Muscle layer of duodenum (tissue), 2 donors: ENCODE results near the gene FYB1.
"Not testable (repeated sequence)": the region's sequence is repeated elsewhere in the genome, so short reads cannot be mapped to it uniquely, and the experiment has no call there.

Experiments
- H3K27ac ChIP-seq: one replicate; pipeline ENCODE4 v1.7.0; 2013; ENCODE audit warnings: mild to moderate bottlenecking, low read length
- H3K27me3 ChIP-seq: one replicate; pipeline ENCODE4 v1.7.0; 2013; ENCODE audit warnings: low read depth, mild to moderate bottlenecking, control low read depth, low read length
- H3K36me3 ChIP-seq, 2 donors: one replicate each; pipeline ENCODE4 v1.7.0; 2013; ENCODE audit warnings: low read length in 2 of 2, control low read depth in 1 of 2, mild to moderate bottlenecking in 1 of 2; ENCODE audit not compliant: insufficient read depth in 2 of 2, control insufficient read depth in 1 of 2
- H3K4me1 ChIP-seq, 2 donors: one replicate each; pipeline ENCODE4 v1.7.0; 2013; ENCODE audit warnings: low read length in 2 of 2, mild to moderate bottlenecking in 2 of 2, control low read depth in 1 of 2, moderate library complexity in 1 of 2; ENCODE audit not compliant: insufficient read depth in 2 of 2, control insufficient read depth in 1 of 2
- H3K4me3 ChIP-seq, 2 donors: one replicate each; pipeline ENCODE4 v1.7.0; 2013; ENCODE audit warnings: low read length in 2 of 2, low read depth in 1 of 2, mild to moderate bottlenecking in 1 of 2
- H3K9me3 ChIP-seq, 2 donors: one replicate each; pipeline ENCODE4 v1.7.0; 2013; ENCODE audit warnings: low read length in 2 of 2, control low read depth in 1 of 2, mild to moderate bottlenecking in 1 of 2; ENCODE audit not compliant: control insufficient read depth in 1 of 2
- donor health status: healthy.

The FYB1 gene

GRCh38 chr5:39192450-39193160, 26.8 kb downstream of the FYB1 start:
- H3K36me3 ChIP-seq = no peaks in the 10 kb centered on the region
- no peak overlapping the region for H3K27ac ChIP-seq
- H3K9me3 ChIP-seq = no peaks in the 10 kb centered on the region
- no peaks in the 10 kb centered on the region for H3K27me3 ChIP-seq
- H3K4me1 ChIP-seq = no peaks in the 10 kb centered on the region
- no peak overlapping the region for H3K4me3 ChIP-seq

DNA sequence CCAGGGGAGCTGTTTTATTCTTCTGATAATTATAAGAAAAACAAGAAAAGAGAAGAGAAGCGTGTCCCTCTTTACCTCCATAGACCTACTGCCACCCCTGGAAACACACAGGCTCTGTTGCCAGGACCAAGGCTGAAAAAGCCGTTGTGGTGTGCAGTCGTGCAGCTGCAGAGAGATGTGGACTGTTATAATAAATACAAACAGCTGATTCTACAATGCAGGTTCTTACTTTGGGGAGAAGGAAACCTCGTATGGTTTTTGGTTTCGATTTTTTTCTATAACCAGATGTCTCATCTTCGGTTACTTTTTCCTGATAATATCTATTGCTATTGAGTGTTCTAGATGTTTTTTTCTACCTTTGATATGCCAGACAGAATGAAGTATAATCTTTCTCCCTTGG, 28.1 kb downstream of the FYB1 start:
- no peak overlapping the region for H3K27ac ChIP-seq
- no peak overlapping the region for H3K4me3 ChIP-seq
- no peaks in the 10 kb centered on the region for H3K36me3 ChIP-seq
- no peaks in the 10 kb centered on the region for H3K9me3 ChIP-seq
- no peaks in the 10 kb centered on the region for H3K27me3 ChIP-seq
- no peaks in the 10 kb centered on the region for H3K4me1 ChIP-seq

GRCh38 chr5:39190311-39191102, 28.9 kb downstream of the FYB1 start:
- no peaks in the 10 kb centered on the region for H3K4me1 ChIP-seq
- H3K27ac ChIP-seq = no peak overlapping the region

DNA sequence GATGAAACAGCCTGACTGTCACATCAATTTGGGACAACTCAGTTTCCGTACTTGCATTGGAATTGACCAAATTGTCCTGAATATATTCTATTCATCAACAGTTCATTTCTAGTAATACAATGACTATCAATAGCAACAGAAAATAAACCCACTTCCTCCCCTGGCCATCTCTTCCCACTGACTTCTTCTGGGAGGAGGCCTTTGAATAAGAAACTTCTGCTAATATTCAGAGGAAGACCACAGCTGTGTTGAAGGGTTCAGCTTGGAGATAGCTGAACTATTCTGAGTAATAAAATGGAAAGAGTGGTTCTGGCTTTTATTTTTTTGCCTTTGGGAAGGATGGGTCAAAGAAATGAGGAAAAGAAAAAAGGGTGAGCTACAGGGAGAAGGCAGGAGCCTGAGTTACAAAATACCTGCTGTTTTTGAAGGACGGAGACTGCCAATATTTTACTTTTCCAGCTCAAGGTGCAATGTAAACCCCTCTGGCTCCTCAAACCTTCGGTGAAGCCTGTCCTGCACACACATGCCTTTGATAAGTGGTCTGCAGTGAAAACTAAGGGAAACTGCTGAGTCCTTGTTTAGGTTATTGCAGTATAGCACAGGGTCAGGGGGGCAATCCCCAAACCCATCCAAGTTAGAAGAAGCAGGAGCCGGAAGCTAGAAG, 29.9 kb downstream of the FYB1 start:
- no peaks in the 10 kb centered on the region for H3K9me3 ChIP-seq
- no peak overlapping the region for H3K4me3 ChIP-seq
- no peak overlapping the region for H3K27ac ChIP-seq
- no peaks in the 10 kb centered on the region for H3K27me3 ChIP-seq
- H3K36me3 ChIP-seq = no peaks in the 10 kb centered on the region
- no peaks in the 10 kb centered on the region for H3K4me1 ChIP-seq

More at GRCh38 chr5:39190311-39191102, 28.9 kb downstream of the FYB1 start:
- H3K4me3 ChIP-seq = no peak overlapping the region
- no peaks in the 10 kb centered on the region for H3K27me3 ChIP-seq
- no peaks in the 10 kb centered on the region for H3K9me3 ChIP-seq
- no peaks in the 10 kb centered on the region for H3K36me3 ChIP-seq

DNA sequence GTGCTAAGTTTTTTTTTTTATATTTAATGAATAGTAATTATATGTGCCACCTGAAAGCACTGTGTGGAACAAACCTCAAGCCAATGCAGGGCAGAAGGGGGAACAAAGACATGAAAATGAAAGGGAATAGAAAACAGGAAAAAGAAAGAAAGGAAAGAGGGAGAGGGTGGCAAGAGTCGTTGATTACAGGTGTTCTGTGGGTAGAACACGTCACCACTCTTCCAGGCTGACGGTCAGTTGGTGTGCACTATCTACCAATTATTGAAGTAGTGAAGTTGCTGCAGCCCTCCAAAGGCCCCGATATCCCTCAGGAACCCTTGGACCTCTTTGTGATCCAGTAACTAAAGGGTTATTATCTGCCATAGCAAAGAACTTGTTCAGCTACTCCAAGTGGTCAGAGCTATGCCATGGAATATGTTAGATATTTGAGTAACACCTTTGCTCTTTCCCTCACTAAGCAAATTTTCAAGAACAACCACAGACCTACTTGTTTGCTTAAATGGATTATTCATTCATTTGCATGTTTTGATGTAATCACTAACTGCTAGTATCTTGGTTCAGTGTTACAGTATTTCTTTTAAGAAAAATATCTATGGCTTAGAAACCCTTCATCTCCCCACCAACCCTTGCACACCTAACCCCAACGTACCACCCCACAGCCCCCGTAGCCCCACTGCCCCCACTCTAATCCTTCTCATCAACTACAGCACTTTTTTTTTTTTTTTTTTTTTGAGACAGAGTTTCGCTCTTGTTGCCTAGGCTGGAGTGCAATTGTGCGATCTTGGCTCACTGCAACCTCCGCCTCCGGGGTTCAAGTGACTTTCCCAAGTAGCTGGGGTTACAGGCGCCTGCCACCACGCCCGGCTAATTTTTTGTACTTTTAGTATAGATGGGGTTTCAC, 31.3 kb downstream of the FYB1 start:
- H3K27ac ChIP-seq = no peak overlapping the region
- H3K36me3 ChIP-seq = no peaks in the 10 kb centered on the region
- H3K4me3 ChIP-seq = no peak overlapping the region
- no peaks in the 10 kb centered on the region for H3K9me3 ChIP-seq
- H3K27me3 ChIP-seq = no peaks in the 10 kb centered on the region
- H3K4me1 ChIP-seq = no peaks in the 10 kb centered on the region

GRCh38 chr5:39186722-39187539, 32.4 kb downstream of the FYB1 start:
- no peaks in the 10 kb centered on the region for H3K36me3 ChIP-seq
- H3K4me1 ChIP-seq = no peaks in the 10 kb centered on the region
- no peaks in the 10 kb centered on the region for H3K27me3 ChIP-seq
- H3K27ac ChIP-seq = no peak overlapping the region
- H3K4me3 ChIP-seq = no peak overlapping the region
- H3K9me3 ChIP-seq = no peaks in the 10 kb centered on the region

GRCh38 chr5:39186289-39186688, 33.1 kb downstream of the FYB1 start:
- H3K27ac ChIP-seq = no peak overlapping the region
- H3K36me3 ChIP-seq = no peaks in the 10 kb centered on the region
- H3K27me3 ChIP-seq = no peaks in the 10 kb centered on the region
- no peaks in the 10 kb centered on the region for H3K9me3 ChIP-seq
- H3K4me1 ChIP-seq = no peaks in the 10 kb centered on the region
- no peak overlapping the region for H3K4me3 ChIP-seq

DNA sequence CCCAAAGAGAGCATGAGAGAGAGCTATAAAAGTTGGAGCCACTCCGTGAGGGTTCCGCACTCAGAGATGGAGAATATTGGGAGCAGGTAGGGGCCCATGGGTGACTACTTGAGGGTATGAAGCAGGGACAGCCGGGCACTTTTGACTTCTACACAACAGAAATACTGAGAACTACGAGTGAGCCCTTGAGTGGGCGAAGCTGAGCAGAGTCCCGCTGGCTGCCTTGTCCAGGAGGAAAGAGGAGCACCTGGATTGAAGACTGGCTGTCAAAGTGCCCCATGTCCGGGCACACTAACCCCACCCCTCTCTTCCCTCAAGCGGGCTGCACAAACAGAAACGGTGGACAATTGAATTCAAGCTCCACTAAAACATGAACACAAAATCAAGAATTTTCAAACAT, 33.6 kb downstream of the FYB1 start:
- Histone ChIP-seq H3K9me3 (no peaks in the 10 kb centered on the region), H3K27ac (no peak overlapping the region), H3K36me3 (no peaks in the 10 kb centered on the region), H3K4me3 (no peak overlapping the region), H3K4me1 (no peaks in the 10 kb centered on the region), H3K27me3 (no peaks in the 10 kb centered on the region)

DNA sequence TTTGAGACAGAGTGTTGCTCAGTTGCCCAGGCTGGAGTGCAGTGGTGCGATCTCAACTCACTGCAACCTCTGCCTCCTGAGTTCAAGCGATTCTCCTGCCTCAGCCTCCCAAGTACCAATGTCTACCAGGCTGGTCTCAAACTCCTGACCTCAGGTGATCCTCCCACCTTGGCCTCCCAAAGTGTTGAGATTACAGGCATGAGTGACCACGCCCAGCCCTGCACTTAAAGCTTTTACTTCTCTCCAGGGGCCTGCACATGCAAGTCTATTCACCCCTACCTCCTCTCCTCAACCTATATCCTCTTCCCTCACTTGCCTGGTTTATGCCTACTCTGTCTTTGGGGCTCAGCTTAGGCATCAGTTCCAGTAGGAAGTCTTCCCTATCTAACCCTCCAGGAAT, 39.8 kb downstream of the FYB1 start:
- H3K9me3 ChIP-seq, H3K36me3 ChIP-seq, H3K4me1 ChIP-seq, H3K4me3 ChIP-seq, H3K27me3 ChIP-seq, H3K27ac ChIP-seq: not testable (repeated sequence)

DNA sequence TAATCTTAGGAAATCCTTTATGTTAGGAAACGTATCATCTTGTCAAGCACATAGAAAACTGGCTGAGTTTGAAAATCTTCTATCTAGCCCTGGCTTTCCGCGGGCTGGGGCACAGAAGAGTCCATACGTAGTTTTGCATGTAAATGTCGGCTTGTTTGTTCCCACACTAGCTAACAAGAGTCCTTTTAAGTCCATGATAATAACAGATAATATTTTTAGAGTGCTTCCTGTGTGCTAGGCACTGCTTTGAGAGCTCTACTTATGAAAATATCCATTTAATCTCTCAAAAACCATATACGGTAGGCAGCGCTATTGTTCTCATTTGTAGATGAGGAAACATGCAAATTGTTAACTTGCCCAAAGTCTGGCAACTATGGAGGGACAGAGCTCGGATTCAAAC, 40.5 kb downstream of the FYB1 start:
- no peaks in the 10 kb centered on the region for H3K36me3 ChIP-seq
- H3K9me3 ChIP-seq = no peaks in the 10 kb centered on the region
- H3K4me1 ChIP-seq = no peaks in the 10 kb centered on the region
- no peak overlapping the region for H3K4me3 ChIP-seq
- no peaks in the 10 kb centered on the region for H3K27me3 ChIP-seq
- no peak overlapping the region for H3K27ac ChIP-seq
